ENCODE measurements around the gene LRRN2. TPM values are rescaled to one million over a fixed set of nuclear protein-coding genes. Genes with fewer than 3 reads are reported as not detected.

The LRRN2 gene
- total RNA-seq, 1 experiment from 2014 or later, result 4.6 TPM

DNA sequence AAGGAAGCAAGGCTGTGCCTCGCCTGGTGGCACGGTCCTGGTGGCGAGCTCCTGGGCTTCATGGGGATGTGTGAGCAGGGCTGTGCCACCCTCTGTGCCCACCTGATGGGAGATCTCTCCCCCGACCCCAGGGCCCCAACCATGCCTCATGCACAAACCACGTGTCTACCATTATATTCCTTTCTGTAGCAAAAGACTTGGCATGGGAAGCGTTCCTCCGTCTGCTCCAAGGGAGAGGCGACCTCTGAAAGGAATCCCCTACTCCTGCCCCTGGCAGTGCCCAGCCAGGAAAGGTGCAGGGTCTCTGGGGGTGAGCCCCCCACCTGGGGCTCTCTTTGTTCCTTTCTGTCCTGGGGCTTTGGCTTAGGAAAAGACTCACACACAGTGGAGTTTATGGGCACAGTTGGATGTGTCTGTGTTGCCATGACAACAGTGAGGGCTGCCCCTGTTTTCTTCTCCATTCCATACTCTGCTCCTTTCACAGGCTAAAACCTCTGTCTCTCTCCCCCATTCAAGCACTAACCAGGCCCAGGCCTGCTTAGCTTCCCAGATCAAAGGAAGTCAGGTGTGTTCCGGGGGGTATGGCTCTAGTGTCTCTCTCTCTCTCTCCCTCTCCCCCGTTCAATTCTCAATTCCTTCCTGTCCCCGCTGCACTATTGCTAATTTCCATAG is 21.4 kb upstream of the LRRN2 start:
- Histone ChIP-seq H3K4me1 (replicated peaks; ENCODE audit: insufficient read depth) (peaks cover 9% of the 10 kb centered on the region), H2AFZ (no peak overlapping the region), H3K36me3 (ENCODE audit: low read depth) (no peaks in the 10 kb centered on the region), H4K20me1 (ENCODE audit: insufficient read depth) (no peaks in the 10 kb centered on the region), H3K27me3 (ENCODE audit: insufficient read depth, low read depth) (no peaks in the 10 kb centered on the region), H3K9me3 (ENCODE audit: insufficient read depth, low read depth) (no peaks in the 10 kb centered on the region), H3K4me3 (no peak overlapping the region), H3F3A (ENCODE audit: insufficient read depth, low read depth) (peaks cover 10% of the 10 kb centered on the region), H3K27ac (no peak overlapping the region), H3K9me2 (ENCODE audit: insufficient read depth) (no peaks in the 10 kb centered on the region), H3K4me2 (no peak overlapping the region), H3K79me2 (ENCODE audit: low read depth) (no peaks in the 10 kb centered on the region)
- BruUV-seq (replicated peaks), result no TSS peak
- CTCF ChIA-PET, result no interaction called here
- DNase-seq, result no peak
- intact Hi-C loops (cut with micrococcal nuclease; ENCODE audit: unreplicated experiment), result no loop called here
- POLR2A ChIA-PET (ENCODE audit: unreplicated experiment), result no interaction called here
- TF ChIP-seq EZH2 (IDR thresholded peaks at IDR 0.05; ENCODE audit: low read depth) (no peak), CTCF (conservative IDR thresholded peaks at IDR 0.05) (no peak)

- intact Hi-C loops (cut with micrococcal nuclease; ENCODE audit: unreplicated experiment), result no loop called here
- Histone ChIP-seq H3K4me2 (no peak overlapping the region), H3K4me3 (no peak overlapping the region), H3K4me1 (replicated peaks; ENCODE audit: insufficient read depth) (peaks cover 9% of the 10 kb centered on the region), H3K27ac (no peak overlapping the region), H3F3A (ENCODE audit: insufficient read depth, low read depth) (peaks cover 10% of the 10 kb centered on the region), H3K27me3 (ENCODE audit: insufficient read depth, low read depth) (no peaks in the 10 kb centered on the region), H3K79me2 (ENCODE audit: low read depth) (no peaks in the 10 kb centered on the region), H4K20me1 (ENCODE audit: insufficient read depth) (no peaks in the 10 kb centered on the region), H3K9me2 (ENCODE audit: insufficient read depth) (no peaks in the 10 kb centered on the region), H3K9me3 (ENCODE audit: insufficient read depth, low read depth) (no peaks in the 10 kb centered on the region), H3K36me3 (ENCODE audit: low read depth) (no peaks in the 10 kb centered on the region), H2AFZ (no peak overlapping the region)
- no peak for TF ChIP-seq EZH2 (IDR thresholded peaks at IDR 0.05; ENCODE audit: low read depth)
- TF ChIP-seq CTCF (conservative IDR thresholded peaks at IDR 0.05), result no peak
- BruUV-seq (replicated peaks), result no TSS peak
- DNase-seq, result no peak
- POLR2A ChIA-PET (ENCODE audit: unreplicated experiment), result no interaction called here
- CTCF ChIA-PET, result no interaction called here
Measured at GRCh38 chr1:204705888-204706837, 20.6 kb upstream of the LRRN2 start.

- Histone ChIP-seq H3K27me3 (ENCODE audit: insufficient read depth, low read depth) (no peaks in the 10 kb centered on the region), H3K9me2 (ENCODE audit: insufficient read depth) (no peaks in the 10 kb centered on the region), H3K27ac (no peak overlapping the region), H3K4me3 (no peak overlapping the region), H3K4me2 (no peak overlapping the region), H4K20me1 (ENCODE audit: insufficient read depth) (no peaks in the 10 kb centered on the region), H3K79me2 (ENCODE audit: low read depth) (no peaks in the 10 kb centered on the region), H3K36me3 (ENCODE audit: low read depth) (no peaks in the 10 kb centered on the region), H3F3A (ENCODE audit: insufficient read depth, low read depth) (peaks cover 10% of the 10 kb centered on the region), H3K4me1 (replicated peaks; ENCODE audit: insufficient read depth) (peaks cover 9% of the 10 kb centered on the region), H3K9me3 (ENCODE audit: insufficient read depth, low read depth) (no peaks in the 10 kb centered on the region), H2AFZ (no peak overlapping the region)
- POLR2A ChIA-PET (ENCODE audit: unreplicated experiment), result no interaction called here
- no peak for DNase-seq
- TF ChIP-seq CTCF (conservative IDR thresholded peaks at IDR 0.05) (no peak), EZH2 (IDR thresholded peaks at IDR 0.05; ENCODE audit: low read depth) (no peak)
- no TSS peak for BruUV-seq (replicated peaks)
- intact Hi-C loops (cut with micrococcal nuclease; ENCODE audit: unreplicated experiment), result no loop called here
- CTCF ChIA-PET, result no interaction called here
Measured at GRCh38 chr1:204705493-204705811, 19.9 kb upstream of the LRRN2 start.

Measured in PC-9 (cell line).